GM19455 (cell line): ENCODE results near the gene THSD4.

Experiments
- ATAC-seq: cut with Tn5 transposase; IDR thresholded peaks from one replicate; pipeline ENCODE4 v1.9.1; 2021; ENCODE audit not compliant: unreplicated experiment

THSD4 gene

GRCh38 chr15:71444866-71445590, 329.8 kb downstream of the THSD4 start:
- no peak for ATAC-seq

- no peak for ATAC-seq
Measured at GRCh38 chr15:71447328-71448250, 332.3 kb downstream of the THSD4 start.

- no peak for ATAC-seq
Measured at GRCh38 chr15:71448688-71449114, 333.4 kb downstream of the THSD4 start.

- no peak for ATAC-seq
Measured at GRCh38 chr15:71449363-71449762, 334.1 kb downstream of the THSD4 start.

GRCh38 chr15:71449956-71450355, 334.7 kb downstream of the THSD4 start:
- no peak for ATAC-seq

- ATAC-seq: no peak
Measured at GRCh38 chr15:71451130-71451529, 335.9 kb downstream of the THSD4 start.

- no peak for ATAC-seq
Measured at GRCh38 chr15:71452893-71453292, 337.6 kb downstream of the THSD4 start.

- no peak for ATAC-seq
Measured at GRCh38 chr15:71454462-71454996, 339.3 kb downstream of the THSD4 start.

- no peak for ATAC-seq
Measured at GRCh38 chr15:71455107-71455506, 339.8 kb downstream of the THSD4 start.

- no peak for ATAC-seq
Measured at GRCh38 chr15:71455878-71456277, 340.6 kb downstream of the THSD4 start.

- ATAC-seq: no peak
Measured at GRCh38 chr15:71456362-71456761, 341.1 kb downstream of the THSD4 start.

GRCh38 chr15:71456811-71457210, 341.5 kb downstream of the THSD4 start:
- no peak for ATAC-seq

- no peak for ATAC-seq
Measured at GRCh38 chr15:71458089-71458660, 342.9 kb downstream of the THSD4 start.

- ATAC-seq: no peak
Measured at GRCh38 chr15:71461748-71462147, 346.5 kb downstream of the THSD4 start.

GRCh38 chr15:71462638-71463037, 347.4 kb downstream of the THSD4 start:
- ATAC-seq: no peak

- no peak for ATAC-seq
Measured at GRCh38 chr15:71463156-71463665, 347.9 kb downstream of the THSD4 start.

GRCh38 chr15:71465131-71465955, 350.1 kb downstream of the THSD4 start:
- ATAC-seq: no peak

- no peak for ATAC-seq
Measured at GRCh38 chr15:71468715-71469114, 353.4 kb downstream of the THSD4 start.

- ATAC-seq: no peak
Measured at GRCh38 chr15:71469413-71469812, 354.1 kb downstream of the THSD4 start.

GRCh38 chr15:71471347-71471746, 356.1 kb downstream of the THSD4 start:
- no peak for ATAC-seq
